NCI-H2171 (cell line): ENCODE data around the gene RPS18.
"Not testable (repeated sequence)": the region's sequence is repeated elsewhere in the genome, so short reads cannot be mapped to it uniquely, and the experiment has no call there.

Source experiments
- DNase-seq: peaks from one replicate; lab custom pipeline; 2025; lab: John Stamatoyannopoulos, UW

RPS18 gene

DNA sequence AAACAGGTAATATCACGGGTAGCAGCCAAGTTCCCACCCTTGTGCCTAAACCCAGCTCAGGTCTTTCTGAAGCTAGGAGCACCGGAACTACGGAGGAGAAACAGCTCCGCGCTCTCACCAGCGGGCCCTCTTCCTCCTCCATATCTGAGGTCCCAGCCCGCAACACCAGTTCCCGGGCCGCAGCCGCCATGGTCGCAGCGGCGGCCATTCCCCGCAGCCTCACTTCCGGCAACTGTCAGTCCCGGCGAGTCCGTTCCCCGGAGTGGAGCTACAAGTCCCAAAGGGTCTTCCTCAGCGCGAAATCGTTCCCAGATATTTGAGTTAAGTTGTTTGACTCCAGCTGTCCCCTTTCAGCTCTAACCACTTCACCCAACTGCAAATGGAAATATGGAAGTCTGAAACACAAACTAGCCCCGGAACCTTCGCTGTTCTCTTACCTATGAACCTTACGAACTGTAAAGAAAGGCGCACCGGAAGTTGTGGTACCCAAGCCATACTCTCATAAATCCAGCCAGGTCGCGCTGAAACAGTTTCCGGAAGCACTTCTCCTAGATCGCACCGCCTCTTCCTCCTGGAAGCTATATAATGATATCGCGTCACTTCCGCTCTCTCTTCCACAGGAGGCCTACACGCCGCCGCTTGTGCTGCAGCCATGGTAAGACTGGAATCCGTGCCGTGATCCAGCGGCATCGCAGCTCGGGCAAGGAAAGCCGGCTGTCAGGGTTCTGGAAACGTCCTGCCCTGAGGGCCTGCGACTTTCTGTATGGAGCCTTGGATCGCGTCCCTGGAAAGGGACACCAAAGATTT lies at the start of gene RPS18, which contains the start of gene VPS52:
Gene RPS18, plus strand, starts transcription at position 608 of the 807 bp plus-strand sequence. Its CDS starts 45 bp downstream, at position 653.
Gene VPS52, minus strand, starts transcription at position 409 of the 807 bp plus-strand sequence. Its CDS starts 201 bp downstream, at position 208.
- peak; percentile 97 for DNase-seq

DNA sequence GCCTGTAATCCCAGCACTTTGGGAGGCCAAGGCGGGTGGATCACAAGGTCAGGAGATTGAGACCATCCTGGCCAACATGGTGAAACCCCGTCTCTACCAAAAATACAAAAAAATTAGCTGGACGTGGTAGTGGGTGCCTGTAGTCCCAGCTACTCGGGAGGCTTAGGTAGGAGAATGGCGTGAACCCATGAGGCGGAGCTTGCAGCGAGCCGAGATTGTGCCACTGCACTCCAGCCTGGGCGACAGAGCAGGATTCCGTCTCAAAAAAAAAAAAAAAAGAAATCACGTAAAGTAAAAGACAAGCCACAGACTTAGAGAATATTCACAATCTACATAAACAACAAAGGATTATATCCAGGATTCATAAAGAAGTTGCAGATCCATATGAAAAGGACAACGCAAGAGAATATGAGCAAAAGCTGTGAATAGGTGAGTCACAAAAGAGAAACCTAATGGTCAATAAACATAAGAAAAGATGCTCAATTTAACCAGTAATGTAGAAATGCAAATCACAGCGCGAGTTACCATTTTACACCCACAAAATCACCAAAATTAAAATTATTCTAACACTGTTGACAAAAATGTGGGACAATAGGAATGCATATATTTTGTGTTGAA lies 45.3 kb upstream of the RPS18 start:
- not testable (repeated sequence) for DNase-seq

DNA sequence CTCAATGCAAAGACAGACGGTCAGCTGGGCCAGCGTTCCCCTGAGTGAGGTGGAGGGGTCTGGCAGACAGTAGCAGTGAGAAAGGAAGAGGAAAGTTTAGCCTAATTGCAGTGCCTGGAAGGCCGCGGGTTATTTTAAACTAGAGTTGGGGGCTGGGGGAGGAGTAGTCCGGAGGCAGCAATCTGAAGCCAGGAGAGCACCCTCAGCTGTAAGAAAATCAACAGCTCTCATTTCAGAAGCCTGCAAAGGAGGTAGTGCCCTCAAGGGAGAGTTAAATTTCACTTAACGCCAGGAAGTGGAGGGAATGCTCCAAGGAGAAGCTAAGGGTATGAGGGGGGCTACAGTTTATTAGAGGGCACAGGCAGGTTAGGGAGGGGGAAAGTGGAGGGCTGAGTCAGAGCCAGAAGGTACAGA lies 36.6 kb upstream of the RPS18 start:
- peak; percentile 90 for DNase-seq

DNA sequence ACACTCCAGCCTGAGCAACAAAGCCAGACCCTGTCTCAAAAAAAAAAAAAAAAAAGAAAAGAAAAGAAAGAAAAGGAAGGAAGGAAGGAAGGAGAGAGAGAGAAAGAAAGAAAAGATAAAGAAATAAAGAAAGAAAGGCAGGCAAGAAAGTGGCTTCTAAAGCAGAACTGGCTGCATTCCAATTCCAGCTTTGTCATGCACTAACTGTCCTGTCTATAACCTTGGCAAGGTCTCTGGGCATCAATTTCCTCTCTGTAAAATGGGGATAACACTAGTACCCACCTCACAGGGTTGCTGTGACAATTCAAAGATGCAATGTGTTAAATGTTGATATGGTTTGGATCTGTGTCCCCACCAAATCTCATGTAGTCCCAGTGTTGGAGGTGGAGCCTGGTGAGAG lies 35.5 kb upstream of the RPS18 start:
- DNase-seq, result no peak

DNA sequence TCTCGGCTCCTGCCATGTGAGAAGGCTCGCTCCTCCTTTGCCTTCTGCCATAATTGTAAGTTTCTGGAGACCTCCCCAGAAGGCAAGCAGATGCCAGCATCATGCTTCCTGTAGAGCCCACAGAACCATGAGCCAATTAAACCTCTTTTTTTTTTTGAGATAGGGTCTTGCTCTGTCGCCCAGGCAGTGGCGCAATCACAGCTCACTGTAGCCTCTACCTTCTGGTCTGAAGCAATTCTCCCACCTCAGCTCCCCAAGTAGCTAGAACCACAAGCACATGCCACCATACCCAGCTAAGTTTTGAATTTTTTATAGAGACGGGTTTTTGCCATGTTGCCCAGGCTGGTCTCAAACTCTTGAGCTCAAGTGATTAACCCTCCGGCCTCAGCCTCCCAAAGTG lies 35.0 kb upstream of the RPS18 start:
- DNase-seq, result no peak

DNA sequence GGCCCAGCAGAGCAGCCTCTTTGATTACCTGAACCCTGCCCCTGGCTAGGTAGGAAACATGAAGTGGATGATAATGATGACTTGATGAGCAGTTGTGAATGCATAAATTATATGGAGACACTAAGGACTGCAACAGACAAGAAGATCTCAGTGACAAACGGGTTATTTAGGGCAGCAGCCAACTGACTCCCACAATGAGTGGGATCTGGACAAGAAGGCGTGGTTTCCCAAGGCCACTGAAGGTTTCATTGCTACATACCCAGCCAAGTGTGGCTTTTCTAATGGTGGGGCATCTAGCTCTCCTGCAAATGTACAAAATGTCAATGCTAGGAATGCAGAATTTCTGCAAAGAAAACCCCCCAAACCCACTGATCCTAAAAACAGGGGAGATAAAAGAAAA lies 34.1 kb upstream of the RPS18 start:
- DNase-seq, result no peak

DNA sequence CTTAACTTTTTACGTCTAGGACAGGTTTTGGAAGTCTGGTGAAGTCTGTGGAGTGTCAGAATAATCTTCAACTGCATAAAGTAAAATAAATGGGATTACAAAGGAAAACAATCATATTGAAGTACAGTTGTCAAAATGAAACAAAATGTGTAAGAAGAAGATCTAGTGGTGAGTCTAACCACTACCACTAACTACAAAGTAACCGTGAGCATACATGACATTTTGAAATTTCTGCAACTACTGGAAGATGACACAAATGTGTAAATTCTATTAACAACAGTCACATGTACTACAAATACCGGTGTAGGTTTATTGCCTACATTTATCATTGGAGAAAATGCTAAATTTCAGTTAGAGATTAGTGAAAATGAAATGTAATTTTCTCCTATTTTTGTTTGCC lies 29.9 kb upstream of the RPS18 start:
- no peak for DNase-seq

DNA sequence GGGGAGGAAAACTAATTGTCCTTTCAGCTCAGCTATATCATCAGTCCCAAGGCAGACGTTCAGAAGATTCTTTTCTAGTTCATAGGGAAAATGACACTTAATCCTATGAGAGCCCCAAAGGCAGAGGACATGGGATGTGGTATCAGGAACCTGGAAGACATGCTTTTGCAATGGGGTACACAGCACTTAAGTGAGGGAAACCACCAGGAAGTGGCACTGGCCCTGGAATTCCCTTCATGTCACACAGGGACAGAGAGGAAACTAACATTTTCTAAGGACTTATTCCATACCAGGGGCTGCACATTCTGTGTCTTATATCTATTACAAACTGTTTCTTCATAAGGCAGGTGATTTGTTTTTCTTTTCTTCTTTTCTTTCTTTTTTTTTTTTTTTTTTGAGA lies 28.4 kb upstream of the RPS18 start:
- no peak for DNase-seq

DNA sequence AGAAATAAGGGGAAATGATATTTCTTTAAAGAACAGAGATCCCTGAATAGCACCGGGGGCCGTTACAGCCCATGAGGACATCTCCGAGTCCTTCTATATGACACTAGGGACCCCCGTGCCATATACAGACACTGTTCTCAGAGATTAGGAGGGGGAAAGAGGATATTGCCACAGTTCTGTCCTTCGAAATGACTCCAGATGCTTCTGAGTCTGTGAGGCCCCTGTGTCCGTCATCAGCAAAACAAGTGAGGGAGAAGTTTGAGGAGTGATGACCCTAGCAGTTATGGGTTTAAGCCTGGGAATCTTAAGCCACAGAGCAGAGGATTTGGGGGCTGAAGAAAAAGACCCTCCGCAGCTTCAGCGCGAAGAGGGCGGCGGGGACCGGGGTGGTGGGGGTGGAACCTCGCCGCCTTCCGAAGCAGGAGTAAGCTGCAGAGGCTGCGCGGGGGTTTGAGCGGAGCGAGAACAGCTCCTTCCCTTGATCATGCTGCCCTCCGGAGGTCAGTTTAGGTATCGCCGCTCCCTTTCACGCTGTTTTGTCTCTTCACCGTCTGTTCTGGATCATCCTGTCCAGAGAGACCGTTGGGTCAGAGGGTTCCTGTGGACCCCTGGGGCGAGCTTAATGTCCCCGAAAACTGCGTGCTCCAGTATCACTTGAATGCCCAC lies 23.8 kb upstream of the RPS18 start:
- DNase-seq, result peak; percentile 83

DNA sequence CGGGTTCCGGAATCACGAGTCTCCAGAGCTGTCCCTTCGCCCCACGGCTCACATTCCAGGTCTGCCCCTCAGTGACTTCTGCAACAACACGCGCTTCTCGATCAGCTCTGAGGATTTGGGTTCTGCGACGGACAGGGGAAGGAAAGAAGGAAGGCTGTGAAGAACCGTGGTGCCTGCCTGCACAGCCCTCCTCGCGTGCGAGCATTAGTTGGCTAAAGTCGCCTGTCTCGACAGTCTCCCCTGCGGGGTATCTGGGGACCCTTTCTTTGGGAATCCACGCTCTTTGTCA lies 23.3 kb upstream of the RPS18 start:
- peak; percentile 51 for DNase-seq

DNA sequence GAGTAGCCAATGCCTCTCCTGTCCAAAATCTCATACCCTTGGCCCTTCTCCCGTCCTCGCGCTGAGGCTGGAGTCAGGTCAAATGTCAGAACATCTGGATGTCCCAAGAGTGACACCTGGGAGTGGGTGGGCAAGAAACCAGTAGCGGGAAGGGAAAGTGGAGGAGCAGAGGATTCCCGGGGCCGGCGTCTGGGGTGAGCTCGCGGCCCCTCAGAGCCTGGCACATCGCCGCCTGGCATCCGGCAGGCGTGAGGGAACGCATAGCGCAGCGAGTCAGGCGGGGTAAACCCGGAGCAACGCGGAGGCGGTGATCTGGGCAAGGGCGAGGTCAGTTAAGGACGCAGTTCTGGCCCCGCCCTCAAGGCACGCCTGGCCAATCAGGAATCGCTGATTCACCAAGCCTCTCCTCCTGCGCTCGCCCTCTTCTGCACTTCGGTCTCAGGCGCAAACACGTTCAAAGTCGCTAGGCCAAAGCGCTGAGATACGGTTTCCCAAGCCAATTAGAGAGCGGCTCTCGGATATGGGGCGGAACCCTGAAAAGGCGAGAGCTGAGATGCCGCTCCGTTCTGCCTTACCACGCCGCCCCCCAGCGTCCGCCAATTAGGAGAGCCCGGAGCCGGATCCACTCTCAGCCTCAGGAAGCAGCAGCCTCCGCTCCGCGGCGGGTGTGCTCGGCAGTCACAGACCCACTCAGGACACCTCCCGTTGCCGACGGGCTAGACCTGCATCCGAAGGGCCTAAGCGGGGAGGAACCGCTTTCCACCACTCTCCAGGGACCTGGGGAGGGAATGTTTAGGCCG lies 22.7 kb upstream of the RPS18 start:
- peak; percentile 98 for DNase-seq

DNA sequence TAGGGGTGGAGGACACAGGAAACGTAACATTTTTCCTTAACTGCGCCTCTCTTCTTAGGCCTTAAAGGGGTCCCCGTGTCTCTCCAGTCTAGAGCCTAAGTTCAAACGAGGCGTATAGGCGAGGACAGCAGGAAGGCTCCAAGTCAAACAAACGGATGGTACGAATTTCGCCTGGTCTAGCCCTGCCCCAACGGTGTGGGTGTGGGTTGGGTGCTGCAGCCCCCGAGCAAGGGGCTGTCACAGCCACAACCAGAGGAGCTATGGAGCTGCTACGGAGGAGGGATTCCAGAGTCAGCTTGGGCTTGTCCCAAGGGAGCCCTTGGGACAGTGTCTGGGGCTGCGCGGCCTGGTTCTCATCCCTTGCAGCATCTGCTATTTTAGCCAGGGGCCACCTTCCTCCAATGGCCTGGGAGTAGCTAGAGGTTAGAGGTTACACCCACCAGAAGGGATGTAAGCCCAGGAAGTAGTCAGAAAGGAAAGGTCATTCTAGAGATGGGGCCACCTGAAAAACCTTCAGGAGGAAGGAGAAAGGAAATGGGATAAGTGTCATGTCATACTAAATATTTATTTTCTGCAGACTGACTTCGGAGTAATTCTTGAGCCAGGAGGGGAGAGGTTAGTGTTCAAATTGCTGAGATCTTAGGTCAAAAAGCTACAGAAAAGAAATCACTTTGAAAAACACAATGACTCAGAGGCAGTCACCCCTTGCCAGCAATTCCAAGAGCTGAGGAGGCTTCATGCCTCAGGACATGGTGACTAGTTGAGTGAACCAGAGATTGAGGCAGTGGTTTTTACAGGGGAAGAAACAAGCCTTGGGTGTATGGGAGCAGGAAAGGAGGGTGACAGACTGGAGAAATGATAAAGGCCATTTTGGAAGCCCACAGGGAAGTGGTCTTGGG lies 21.9 kb upstream of the RPS18 start:
- DNase-seq, result no peak

- DNase-seq, result no peak
Measured at GRCh38 chr6:33250731-33251130, 21.1 kb upstream of the RPS18 start.

DNA sequence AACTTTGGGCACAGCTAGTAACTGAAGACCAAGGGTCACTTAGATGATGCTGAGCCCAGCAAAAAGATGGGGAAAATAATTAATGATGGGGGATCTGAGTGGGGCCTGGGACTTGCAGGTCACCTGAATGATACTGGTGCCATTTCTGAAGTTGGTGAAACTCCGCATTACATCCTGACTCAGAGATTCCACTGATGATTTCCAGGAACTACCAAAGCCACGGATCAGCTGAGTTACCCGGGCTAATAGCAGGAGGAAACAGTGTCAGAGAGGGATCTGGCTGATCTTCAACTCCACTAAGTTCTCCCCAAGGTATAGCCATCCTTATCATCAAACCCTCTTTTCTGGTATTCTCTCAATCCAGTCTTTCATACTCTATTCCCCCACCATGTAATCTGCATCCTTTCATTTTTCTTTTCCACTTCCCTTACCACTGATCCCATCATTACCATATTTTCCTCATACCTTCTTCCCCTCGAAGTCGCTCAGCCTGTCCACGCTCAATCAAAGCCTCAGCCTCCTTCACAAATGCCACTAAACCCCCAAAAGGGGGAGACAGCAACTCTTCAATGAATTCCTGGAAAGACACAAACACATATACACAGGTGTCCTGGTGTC lies 20.4 kb upstream of the RPS18 start:
- DNase-seq, result no peak

DNA sequence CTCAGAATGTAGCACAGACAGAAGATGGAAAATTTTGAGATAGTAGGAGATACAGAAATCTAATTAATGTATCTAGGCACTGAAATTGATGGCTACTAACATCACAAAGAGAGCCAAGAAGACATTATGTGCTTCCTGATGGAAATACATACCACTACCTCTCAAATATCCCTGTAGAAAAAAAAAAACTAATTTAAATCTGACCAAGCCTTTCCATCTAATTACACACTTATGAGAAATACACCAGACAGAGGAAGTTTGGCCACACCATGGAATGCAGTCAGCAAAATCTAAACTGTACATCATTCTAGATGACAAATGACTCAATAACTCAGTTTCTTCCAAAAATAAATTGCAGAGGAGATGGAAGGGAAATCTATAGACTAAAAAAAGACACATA lies 19.1 kb upstream of the RPS18 start:
- DNase-seq, result no peak

GRCh38 chr6:33254591-33254990 lies 17.3 kb upstream of the RPS18 start:
- DNase-seq, result no peak

- DNase-seq, result no peak
Measured at GRCh38 chr6:33259032-33259431, 12.8 kb upstream of the RPS18 start.

GRCh38 chr6:33262490-33262889 lies 9.4 kb upstream of the RPS18 start:
- not testable (repeated sequence) for DNase-seq

DNA sequence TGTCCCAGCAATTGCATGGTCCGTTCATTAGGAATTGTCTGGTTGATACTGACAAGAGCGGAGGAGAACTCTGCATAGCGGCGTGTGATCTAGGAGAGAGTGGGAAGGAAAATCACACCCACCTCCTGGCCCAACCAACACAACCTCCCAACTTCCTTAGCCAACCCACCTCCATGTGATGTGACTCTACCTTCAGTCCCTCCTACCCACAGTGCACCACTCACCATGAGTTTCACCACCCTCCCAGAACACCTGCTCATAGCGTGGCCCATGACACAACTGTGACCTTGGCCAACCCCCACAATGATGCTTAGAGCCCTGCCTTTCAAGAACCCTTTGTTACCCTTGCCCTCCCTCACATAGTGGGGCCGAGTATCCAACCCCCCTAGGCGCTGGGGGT lies 7.9 kb upstream of the RPS18 start:
- DNase-seq, result no peak

- peak; percentile 51 for DNase-seq
Measured at GRCh38 chr6:33271117-33271467, 783 bp upstream of the RPS18 start.
